ENCODE measurements around the gene GRM8.

The GRM8 gene

DNA sequence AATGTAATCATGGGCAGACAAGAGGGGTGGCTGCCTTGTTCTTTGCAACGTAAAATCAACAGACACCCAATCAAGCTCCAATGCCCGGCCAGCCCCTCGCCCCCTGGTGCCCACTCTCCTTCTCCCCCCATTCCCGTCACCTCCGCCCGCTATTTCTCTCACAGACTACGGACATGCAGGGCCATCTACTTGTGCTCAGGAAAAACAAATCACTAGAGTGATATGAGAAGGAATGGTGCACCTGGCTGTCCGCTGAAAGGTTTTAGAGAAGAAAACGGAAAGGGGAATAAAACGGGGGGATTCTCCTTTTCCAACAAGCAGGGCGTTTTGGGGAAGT is 396 bp downstream of the GRM8 start:
- Histone ChIP-seq H2AK5ac (ENCODE audit: low read length, severe bottlenecking) (no peak overlapping the region), H3K9ac (ENCODE audit: low read length) (peak overlapping the region; percentile 10), H2BK15ac (ENCODE audit: low read depth, poor library complexity, severe bottlenecking) (no peak overlapping the region), H3K79me1 (replicated peaks; ENCODE audit: low read length, poor library complexity, severe bottlenecking) (no peaks in the 10 kb centered on the region), H3K27ac (ENCODE audit: low read length, poor library complexity, severe bottlenecking) (no peak overlapping the region), H3K36me3 (ENCODE audit: control insufficient read depth in 1 of 2, insufficient read depth in 2 of 2, low read depth in 1 of 2, low read length in 2 of 2) (no peaks in the 10 kb centered on the region), H2BK120ac (ENCODE audit: low read depth, low read length) (no peak overlapping the region), H3K18ac (ENCODE audit: low read depth in 1 of 2, low read length in 2 of 2) (no peak overlapping the region), H3K9me3 (ENCODE audit: control insufficient read depth, low read length) (no peaks in the 10 kb centered on the region), H2BK5ac (ENCODE audit: low read depth, low read length, poor library complexity, severe bottlenecking) (no peak overlapping the region), H2BK12ac (ENCODE audit: low read length in 2 of 2) (no peak overlapping the region), H3K4me1 (ENCODE audit: control insufficient read depth, insufficient read depth, low read depth, low read length) (peaks cover 22% of the 10 kb centered on the region), H3K23ac (ENCODE audit: low read length in 2 of 2) (no peak overlapping the region), H3K27me3 (ENCODE audit: control insufficient read depth in 1 of 2, insufficient read depth in 1 of 2, low read length in 2 of 2) (peaks cover 68 to 83% of the 10 kb centered on the region in 2 experiments), H4K91ac (ENCODE audit: low read length) (no peak overlapping the region), H2AFZ (ENCODE audit: low read depth, low read length) (peak overlapping the region; percentile 19), H3K4me3 (ENCODE audit: insufficient read depth in 1 of 2, low read depth in 1 of 2, low read length in 2 of 2) (peak overlapping the region; percentile 56 to 85), H4K8ac (ENCODE audit: low read length) (no peak overlapping the region), H3K14ac (ENCODE audit: low read length in 2 of 2) (no peak overlapping the region), H3K4me2 (ENCODE audit: low read length, poor library complexity, severe bottlenecking) (peak overlapping the region; percentile 97), H3K4ac (ENCODE audit: low read depth in 1 of 2, low read length in 2 of 2) (no peak overlapping the region)
- peak; percentile 2 for DNase-seq
- 0% methylated on average over 9 of the region's 11 CpGs for WGBS

- H2BK12ac ChIP-seq (ENCODE audit: low read length in 2 of 2): no peak overlapping the region
- no peak for DNase-seq
- no peak overlapping the region for H4K91ac ChIP-seq (ENCODE audit: low read length)
- H3K4me1 ChIP-seq (ENCODE audit: control insufficient read depth, insufficient read depth, low read depth, low read length): peaks cover 22% of the 10 kb centered on the region
- H3K4ac ChIP-seq (ENCODE audit: low read depth in 1 of 2, low read length in 2 of 2): no peak overlapping the region
- H3K9ac ChIP-seq (ENCODE audit: low read length): peak overlapping the region; percentile 10
- H3K36me3 ChIP-seq (ENCODE audit: control insufficient read depth in 1 of 2, insufficient read depth in 2 of 2, low read depth in 1 of 2, low read length in 2 of 2): no peaks in the 10 kb centered on the region
- H3K14ac ChIP-seq (ENCODE audit: low read length in 2 of 2): no peak overlapping the region
- H3K18ac ChIP-seq (ENCODE audit: low read depth in 1 of 2, low read length in 2 of 2): no peak overlapping the region
- no peak overlapping the region for H2BK120ac ChIP-seq (ENCODE audit: low read depth, low read length)
- no peak overlapping the region for H3K27ac ChIP-seq (ENCODE audit: low read length, poor library complexity, severe bottlenecking)
- no peak overlapping the region for H2BK15ac ChIP-seq (ENCODE audit: low read depth, poor library complexity, severe bottlenecking)
- peak overlapping the region; percentile 97 for H3K4me2 ChIP-seq (ENCODE audit: low read length, poor library complexity, severe bottlenecking)
- no peaks in the 10 kb centered on the region for H3K9me3 ChIP-seq (ENCODE audit: control insufficient read depth, low read length)
- no peak overlapping the region for H4K8ac ChIP-seq (ENCODE audit: low read length)
- H2AFZ ChIP-seq (ENCODE audit: low read depth, low read length): no peak overlapping the region
- H3K79me1 ChIP-seq (replicated peaks; ENCODE audit: low read length, poor library complexity, severe bottlenecking): no peaks in the 10 kb centered on the region
- no peak overlapping the region for H2AK5ac ChIP-seq (ENCODE audit: low read length, severe bottlenecking)
- H3K27me3 ChIP-seq (ENCODE audit: control insufficient read depth in 1 of 2, insufficient read depth in 1 of 2, low read length in 2 of 2): peaks cover 71 to 85% of the 10 kb centered on the region in 2 experiments
- H2BK5ac ChIP-seq (ENCODE audit: low read depth, low read length, poor library complexity, severe bottlenecking): no peak overlapping the region
- WGBS: 2% methylated on average over 65 of the region's 81 CpGs
- peak overlapping the region; percentile 31 to 85 for H3K4me3 ChIP-seq (ENCODE audit: insufficient read depth in 1 of 2, low read depth in 1 of 2, low read length in 2 of 2)
- peak overlapping the region in 1 of 2 experiments; percentile 6 for H3K23ac ChIP-seq (ENCODE audit: low read length in 2 of 2)
These were observed 1.0 kb downstream of the GRM8 start for GRCh38 chr7:127251465-127252376.

DNA sequence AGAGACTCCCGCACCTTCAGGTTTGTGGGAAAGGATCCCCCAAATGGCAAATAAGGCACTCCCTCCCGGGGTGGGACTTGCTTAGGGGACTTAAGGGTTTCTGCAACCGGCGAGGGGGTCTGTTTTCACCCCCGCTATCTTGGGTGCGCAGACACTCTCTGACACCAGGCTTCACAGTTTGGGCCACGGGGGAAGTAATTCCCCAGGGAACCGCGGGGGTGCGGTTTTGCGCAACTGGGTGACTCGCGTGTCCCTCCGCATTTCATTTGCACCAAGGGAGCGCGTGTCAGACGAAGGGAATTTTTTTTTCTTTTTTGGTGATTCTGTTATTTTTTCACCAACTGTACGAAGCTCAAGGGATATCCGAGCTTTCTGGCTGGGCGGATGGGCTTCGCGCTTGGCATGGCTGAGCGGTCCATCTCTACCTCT is 1.7 kb downstream of the GRM8 start:
- no peak overlapping the region for H2AFZ ChIP-seq (ENCODE audit: low read depth, low read length)
- H3K4me2 ChIP-seq (ENCODE audit: low read length, poor library complexity, severe bottlenecking): peak overlapping the region; percentile 50
- H2BK5ac ChIP-seq (ENCODE audit: low read depth, low read length, poor library complexity, severe bottlenecking): no peak overlapping the region
- H3K18ac ChIP-seq (ENCODE audit: low read depth in 1 of 2, low read length in 2 of 2): no peak overlapping the region
- H3K4ac ChIP-seq (ENCODE audit: low read depth in 1 of 2, low read length in 2 of 2): no peak overlapping the region
- no peaks in the 10 kb centered on the region for H3K36me3 ChIP-seq (ENCODE audit: control insufficient read depth in 1 of 2, insufficient read depth in 2 of 2, low read depth in 1 of 2, low read length in 2 of 2)
- no peak for DNase-seq
- WGBS: 10% methylated on average over 17 of the region's 23 CpGs
- H3K4me1 ChIP-seq (ENCODE audit: control insufficient read depth, insufficient read depth, low read depth, low read length): peaks cover 22% of the 10 kb centered on the region
- H3K4me3 ChIP-seq (ENCODE audit: insufficient read depth in 1 of 2, low read depth in 1 of 2, low read length in 2 of 2): no peak overlapping the region
- H3K79me1 ChIP-seq (replicated peaks; ENCODE audit: low read length, poor library complexity, severe bottlenecking): no peaks in the 10 kb centered on the region
- no peak overlapping the region for H4K8ac ChIP-seq (ENCODE audit: low read length)
- H4K91ac ChIP-seq (ENCODE audit: low read length): no peak overlapping the region
- H2BK15ac ChIP-seq (ENCODE audit: low read depth, poor library complexity, severe bottlenecking): no peak overlapping the region
- no peak overlapping the region for H2AK5ac ChIP-seq (ENCODE audit: low read length, severe bottlenecking)
- H2BK120ac ChIP-seq (ENCODE audit: low read depth, low read length): no peak overlapping the region
- H3K27me3 ChIP-seq (ENCODE audit: control insufficient read depth in 1 of 2, insufficient read depth in 1 of 2, low read length in 2 of 2): peaks cover 73 to 85% of the 10 kb centered on the region in 2 experiments
- H3K9me3 ChIP-seq (ENCODE audit: control insufficient read depth, low read length): no peaks in the 10 kb centered on the region
- no peak overlapping the region for H3K23ac ChIP-seq (ENCODE audit: low read length in 2 of 2)
- H3K27ac ChIP-seq (ENCODE audit: low read length, poor library complexity, severe bottlenecking): no peak overlapping the region
- no peak overlapping the region for H3K9ac ChIP-seq (ENCODE audit: low read length)
- H2BK12ac ChIP-seq (ENCODE audit: low read length in 2 of 2): no peak overlapping the region
- H3K14ac ChIP-seq (ENCODE audit: low read length in 2 of 2): no peak overlapping the region

- Histone ChIP-seq H3K9ac (ENCODE audit: low read length) (no peak overlapping the region), H4K8ac (ENCODE audit: low read length) (no peak overlapping the region), H3K14ac (ENCODE audit: low read length in 2 of 2) (no peak overlapping the region), H3K27ac (ENCODE audit: low read length, poor library complexity, severe bottlenecking) (no peak overlapping the region), H2BK5ac (ENCODE audit: low read depth, low read length, poor library complexity, severe bottlenecking) (no peak overlapping the region), H3K4me1 (ENCODE audit: control insufficient read depth, insufficient read depth, low read depth, low read length) (peaks cover 22% of the 10 kb centered on the region), H2BK12ac (ENCODE audit: low read length in 2 of 2) (no peak overlapping the region), H3K79me1 (replicated peaks; ENCODE audit: low read length, poor library complexity, severe bottlenecking) (no peaks in the 10 kb centered on the region), H3K4me2 (ENCODE audit: low read length, poor library complexity, severe bottlenecking) (no peak overlapping the region), H3K23ac (ENCODE audit: low read length in 2 of 2) (no peak overlapping the region), H2AFZ (ENCODE audit: low read depth, low read length) (no peak overlapping the region), H2BK120ac (ENCODE audit: low read depth, low read length) (no peak overlapping the region), H3K27me3 (ENCODE audit: control insufficient read depth in 1 of 2, insufficient read depth in 1 of 2, low read length in 2 of 2) (peaks cover 73 to 82% of the 10 kb centered on the region in 2 experiments), H3K36me3 (ENCODE audit: control insufficient read depth in 1 of 2, insufficient read depth in 2 of 2, low read depth in 1 of 2, low read length in 2 of 2) (no peaks in the 10 kb centered on the region), H4K91ac (ENCODE audit: low read length) (no peak overlapping the region), H3K9me3 (ENCODE audit: control insufficient read depth, low read length) (no peaks in the 10 kb centered on the region), H2AK5ac (ENCODE audit: low read length, severe bottlenecking) (no peak overlapping the region), H3K18ac (ENCODE audit: low read depth in 1 of 2, low read length in 2 of 2) (no peak overlapping the region), H3K4ac (ENCODE audit: low read depth in 1 of 2, low read length in 2 of 2) (no peak overlapping the region), H3K4me3 (ENCODE audit: insufficient read depth in 1 of 2, low read depth in 1 of 2, low read length in 2 of 2) (no peak overlapping the region), H2BK15ac (ENCODE audit: low read depth, poor library complexity, severe bottlenecking) (no peak overlapping the region)
- DNase-seq: no peak
- 53% methylated on average over 12 of the region's 12 CpGs for WGBS
These were observed 2.3 kb downstream of the GRM8 start for GRCh38 chr7:127250312-127251035.

All from mesenchymal stem cell (in vitro differentiated cells and primary cell).